Urothelium cell line (cell line): ENCODE measurements around the gene AIG1.
"Not testable (repeated sequence)": the region's sequence is repeated elsewhere in the genome, so short reads cannot be mapped to it uniquely, and the experiment has no call there.

Source experiments
- DNase-seq: peaks from one replicate; pipeline ENCODE4 v3.0.0; 2011; ENCODE audit warnings: low spot score, mixed read lengths
- FAIRE-seq: peaks from 2 replicates; lab custom pipeline; 2011; peaks lifted over from hg19 to GRCh38; lab: Jason Lieb, UNC

AIG1 gene

GRCh38 chr6:143060806-143061596 is at the start of gene AIG1:
AIG1 (plus strand) TSS chr6:143060889; CDS start chr6:143060926, 37 bp downstream.
- FAIRE-seq, result peak; percentile 32
- peak; percentile 89 for DNase-seq

- no peak for FAIRE-seq
- no peak for DNase-seq
Measured at GRCh38 chr6:143014764-143015163, 45.9 kb upstream of the AIG1 start.

- DNase-seq, result no peak
- no peak for FAIRE-seq
Measured at GRCh38 chr6:143015300-143015706, 45.4 kb upstream of the AIG1 start.

GRCh38 chr6:143018955-143019354 is 41.7 kb upstream of the AIG1 start:
- FAIRE-seq (no peak), DNase-seq (no peak)

- not testable (repeated sequence) for DNase-seq, FAIRE-seq
Measured at GRCh38 chr6:143020862-143021261, 39.8 kb upstream of the AIG1 start.

- DNase-seq, result no peak
- peak; percentile 55 for FAIRE-seq
Measured at GRCh38 chr6:143021543-143021942, 39.1 kb upstream of the AIG1 start.

GRCh38 chr6:143022587-143022986 is 38.1 kb upstream of the AIG1 start:
- FAIRE-seq, result no peak
- DNase-seq, result no peak

- FAIRE-seq (no peak), DNase-seq (no peak)
Measured at GRCh38 chr6:143023695-143024094, 37.0 kb upstream of the AIG1 start.

GRCh38 chr6:143024977-143025376 is 35.7 kb upstream of the AIG1 start:
- DNase-seq, result no peak

GRCh38 chr6:143026696-143027449 is 33.8 kb upstream of the AIG1 start:
- FAIRE-seq, result no peak
- DNase-seq, result no peak

More at GRCh38 chr6:143024977-143025376, 35.7 kb upstream of the AIG1 start:
- FAIRE-seq, result no peak

- FAIRE-seq (no peak), DNase-seq (no peak)
Measured at GRCh38 chr6:143034689-143035334, 25.9 kb upstream of the AIG1 start.

GRCh38 chr6:143037470-143037869 is 23.2 kb upstream of the AIG1 start:
- DNase-seq (no peak), FAIRE-seq (no peak)

- DNase-seq, result no peak
- FAIRE-seq, result no peak
Measured at GRCh38 chr6:143038833-143039232, 21.9 kb upstream of the AIG1 start.

GRCh38 chr6:143039548-143039947 is 21.1 kb upstream of the AIG1 start:
- DNase-seq (no peak), FAIRE-seq (no peak)

GRCh38 chr6:143040018-143040417 is 20.7 kb upstream of the AIG1 start:
- DNase-seq (no peak), FAIRE-seq (no peak)

- FAIRE-seq, DNase-seq: not testable (repeated sequence)
Measured at GRCh38 chr6:143044345-143044744, 16.3 kb upstream of the AIG1 start.

GRCh38 chr6:143049611-143050010 is 11.1 kb upstream of the AIG1 start:
- FAIRE-seq, result no peak

GRCh38 chr6:143050509-143050908 is 10.2 kb upstream of the AIG1 start:
- FAIRE-seq (no peak), DNase-seq (no peak)

More at GRCh38 chr6:143049611-143050010, 11.1 kb upstream of the AIG1 start:
- DNase-seq, result no peak

GRCh38 chr6:143052282-143052681 is 8.4 kb upstream of the AIG1 start:
- no peak for FAIRE-seq
- DNase-seq, result no peak

GRCh38 chr6:143053856-143054255 is 6.8 kb upstream of the AIG1 start:
- no peak for DNase-seq
- no peak for FAIRE-seq

GRCh38 chr6:143054329-143054728 is 6.4 kb upstream of the AIG1 start:
- no peak for FAIRE-seq
- no peak for DNase-seq
